Measurements from ENCODE around the gene HDHD3.
A peak's percentile ranks its signal among the peaks of the same experiment; 100 is the strongest.

Gene HDHD3

DNA sequence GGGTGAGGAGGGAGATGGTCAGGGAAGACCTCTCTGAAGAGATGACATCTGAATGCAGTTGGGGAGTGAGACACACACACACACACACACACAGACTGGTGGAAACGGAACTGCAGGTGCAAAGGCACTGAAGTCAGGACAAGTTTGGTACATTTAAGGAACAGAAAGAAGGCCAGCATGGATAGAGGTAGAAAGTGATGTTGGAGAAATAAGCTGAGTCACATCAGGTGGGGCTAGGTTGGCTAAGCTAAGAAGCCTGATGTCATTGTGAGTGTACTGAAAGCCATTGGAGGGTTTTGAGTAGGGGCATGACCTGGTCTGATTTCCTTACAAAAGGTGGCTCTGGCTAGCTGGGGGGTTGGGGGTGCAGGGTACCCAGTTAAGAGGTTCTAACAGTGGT lies 24.4 kb downstream of the HDHD3 start:
- TF ChIP-seq CTCF (IDR thresholded peaks at IDR 0.05) = no peak
- peaks cover 90% of the 10 kb centered on the region for H3K27me3 Mint-ChIP-seq (ENCODE audit: low read depth, poor library complexity)
- H3K4me3 Mint-ChIP-seq = no peak overlapping the region
- peaks cover 7% of the 10 kb centered on the region for H3K9me3 Mint-ChIP-seq
- H3K4me1 Mint-ChIP-seq = peaks cover 5% of the 10 kb centered on the region
- no peaks in the 10 kb centered on the region for H3K36me3 Mint-ChIP-seq (ENCODE audit: low read depth)
- H3K27ac Mint-ChIP-seq = no peak overlapping the region
- no peak for DNase-seq

- no peaks in the 10 kb centered on the region for H3K36me3 Mint-ChIP-seq (ENCODE audit: low read depth)
- peaks cover 5% of the 10 kb centered on the region for H3K4me1 Mint-ChIP-seq
- DNase-seq = no peak
- H3K9me3 Mint-ChIP-seq = peaks cover 7% of the 10 kb centered on the region
- peaks cover 93% of the 10 kb centered on the region for H3K27me3 Mint-ChIP-seq (ENCODE audit: low read depth, poor library complexity)
- H3K27ac Mint-ChIP-seq = no peak overlapping the region
- no peak for TF ChIP-seq CTCF (IDR thresholded peaks at IDR 0.05)
- no peak overlapping the region for H3K4me3 Mint-ChIP-seq
Observed at GRCh38 chr9:113352006-113352405, 24.8 kb downstream of the HDHD3 start.

- Mint-ChIP-seq H3K4me1 (peaks cover 5% of the 10 kb centered on the region), H3K9me3 (peaks cover 7% of the 10 kb centered on the region), H3K27me3 (ENCODE audit: low read depth, poor library complexity) (peaks cover 95% of the 10 kb centered on the region), H3K27ac (no peak overlapping the region), H3K4me3 (no peak overlapping the region), H3K36me3 (ENCODE audit: low read depth) (no peaks in the 10 kb centered on the region)
- no peak for DNase-seq
- no peak for TF ChIP-seq CTCF (IDR thresholded peaks at IDR 0.05)
Observed at GRCh38 chr9:113350937-113351336, 25.8 kb downstream of the HDHD3 start.

GRCh38 chr9:113350107-113350661 lies 26.6 kb downstream of the HDHD3 start:
- TF ChIP-seq CTCF (IDR thresholded peaks at IDR 0.05) = no peak
- no peak for DNase-seq
- Mint-ChIP-seq H3K27ac (no peak overlapping the region), H3K4me3 (peak overlapping the region; percentile 75), H3K4me1 (peaks cover 5% of the 10 kb centered on the region), H3K36me3 (ENCODE audit: low read depth) (no peaks in the 10 kb centered on the region), H3K27me3 (ENCODE audit: low read depth, poor library complexity) (peaks cover 96% of the 10 kb centered on the region), H3K9me3 (peaks cover 7% of the 10 kb centered on the region)

GRCh38 chr9:113349445-113350094 lies 27.2 kb downstream of the HDHD3 start, which contains the start of gene BSPRY:
Gene BSPRY (plus strand): TSS chr9:113349541. CDS start chr9:113349580, 39 bp downstream.
- peak; percentile 55 for DNase-seq
- Mint-ChIP-seq H3K9me3 (peaks cover 7% of the 10 kb centered on the region), H3K36me3 (ENCODE audit: low read depth) (no peaks in the 10 kb centered on the region), H3K4me3 (peak within 1 kb of the TSS; percentile 77), H3K27me3 (ENCODE audit: low read depth, poor library complexity) (peaks cover 95% of the 10 kb centered on the region), H3K4me1 (peaks cover 5% of the 10 kb centered on the region), H3K27ac (no peak within 1 kb of the TSS)
- TF ChIP-seq CTCF (IDR thresholded peaks at IDR 0.05) = no peak

DNA sequence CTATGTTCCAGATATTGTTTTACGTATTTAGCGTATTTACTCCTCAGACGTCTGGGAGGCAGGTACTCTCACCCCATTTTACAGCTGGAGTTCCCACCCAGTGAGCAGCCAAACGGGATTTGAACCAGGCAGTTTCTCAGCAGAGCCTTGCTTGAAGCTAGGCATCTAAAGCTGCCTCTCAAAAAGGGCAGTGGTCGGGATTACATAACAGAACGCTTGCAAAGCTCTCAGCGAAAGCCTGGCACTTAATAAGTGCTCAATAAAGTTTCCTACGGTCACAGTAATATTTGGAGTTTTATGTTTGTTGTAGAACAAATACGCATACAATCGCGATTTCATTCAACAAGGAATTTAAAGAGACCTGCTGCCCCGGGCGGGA lies 27.7 kb downstream of the HDHD3 start:
- Mint-ChIP-seq H3K4me1 (peaks cover 5% of the 10 kb centered on the region), H3K27me3 (ENCODE audit: low read depth, poor library complexity) (peaks cover 91% of the 10 kb centered on the region), H3K36me3 (ENCODE audit: low read depth) (no peaks in the 10 kb centered on the region), H3K27ac (no peak overlapping the region), H3K9me3 (peaks cover 7% of the 10 kb centered on the region), H3K4me3 (peak overlapping the region; percentile 77)
- DNase-seq = no peak
- TF ChIP-seq CTCF (IDR thresholded peaks at IDR 0.05) = no peak
